ENCODE data around the gene MTHFR.

- TF ChIP-seq POLR2AphosphoS5 (IDR thresholded peaks at IDR 0.05) (no peak), POLR2A (IDR thresholded peaks at IDR 0.05) (no peak), CTCF (IDR thresholded peaks at IDR 0.05) (no peak), EP300 (IDR thresholded peaks at IDR 0.05) (no peak)
Observed at GRCh38 chr1:11855430-11855829, 49.7 kb upstream of the MTHFR start.

All from suprapubic skin (tissue), 4 donors.